SK-N-SH treated with all-trans-retinoic acid at 6 μM for 48 hours (cell line): ENCODE data around the gene POLR2B.

Experiments used
- ARNTL ChIP-seq: fragments of 450-650 bp; formaldehyde crosslinking; IDR thresholded peaks from 2 replicates; pipeline ENCODE4 v1.5.0; 2020; ENCODE audit warnings: low read depth, mild to moderate bottlenecking, moderate library complexity, borderline replicate concordance
- BACH2 ChIP-seq: fragments of 250-450 bp; sonication (Bioruptor Pico); IDR thresholded peaks from 2 replicates; pipeline ENCODE4 v1.9.0; 2021; ENCODE audit warnings: mild to moderate bottlenecking, borderline replicate concordance
- CSDC2 ChIP-seq: fragments of 250-450 bp; sonication (Bioruptor Pico); IDR thresholded peaks from 2 replicates; pipeline ENCODE4 v1.5.0; 2020; ENCODE audit warnings: mild to moderate bottlenecking, moderate library complexity
- ISL1 ChIP-seq: fragments of 250-450 bp; sonication (Bioruptor Pico); IDR thresholded peaks from 2 replicates; pipeline ENCODE4 v2.1.2; 2022; ENCODE audit warnings: mild to moderate bottlenecking, moderate library complexity
- PPARA ChIP-seq: fragments of 250-450 bp; sonication (Bioruptor Pico); IDR thresholded peaks from 2 replicates; pipeline ENCODE4 v1.5.0; 2020; ENCODE audit warnings: mild to moderate bottlenecking, borderline replicate concordance
- RARB ChIP-seq: fragments of 250-450 bp; sonication (Bioruptor Pico); IDR thresholded peaks from 2 replicates; pipeline ENCODE4 v1.8.0; 2021; ENCODE audit warnings: mild to moderate bottlenecking, moderate library complexity
- TCF4 ChIP-seq: fragments of 250-450 bp; sonication (Bioruptor Pico); IDR thresholded peaks from 2 replicates; pipeline ENCODE4 v1.8.0; 2021; ENCODE audit warnings: mild to moderate bottlenecking, moderate library complexity, borderline replicate concordance
- ZFP3 ChIP-seq: fragments of 250-450 bp; sonication (Bioruptor Pico); IDR thresholded peaks from 2 replicates; pipeline ENCODE4 v1.5.0; 2020; ENCODE audit warnings: mild to moderate bottlenecking, moderate library complexity
- ZFP30 ChIP-seq: fragments of 450-650 bp; formaldehyde crosslinking; IDR thresholded peaks from 2 replicates; pipeline ENCODE4 v1.5.0; 2022; ENCODE audit warnings: mild to moderate bottlenecking, moderate library complexity
- TF ChIP-seq, protein P1 (sequence below): fragments of 250-450 bp; sonication (Bioruptor Pico); IDR thresholded peaks from 2 replicates; pipeline ENCODE4 v1.5.1; 2020; ENCODE audit warnings: low read depth, mild to moderate bottlenecking, moderate library complexity
- TF ChIP-seq, protein P2 (sequence below): fragments of 250-450 bp; sonication (Bioruptor Pico); IDR thresholded peaks from 2 replicates; pipeline ENCODE4 v1.5.1; 2021; ENCODE audit warnings: mild to moderate bottlenecking, moderate library complexity
- TF ChIP-seq, protein P3 (sequence below): fragments of 250-450 bp; sonication (Bioruptor Pico); IDR thresholded peaks from 2 replicates; pipeline ENCODE4 v1.8.0; 2020; ENCODE audit warnings: mild to moderate bottlenecking, moderate library complexity, borderline replicate concordance

DNA sequence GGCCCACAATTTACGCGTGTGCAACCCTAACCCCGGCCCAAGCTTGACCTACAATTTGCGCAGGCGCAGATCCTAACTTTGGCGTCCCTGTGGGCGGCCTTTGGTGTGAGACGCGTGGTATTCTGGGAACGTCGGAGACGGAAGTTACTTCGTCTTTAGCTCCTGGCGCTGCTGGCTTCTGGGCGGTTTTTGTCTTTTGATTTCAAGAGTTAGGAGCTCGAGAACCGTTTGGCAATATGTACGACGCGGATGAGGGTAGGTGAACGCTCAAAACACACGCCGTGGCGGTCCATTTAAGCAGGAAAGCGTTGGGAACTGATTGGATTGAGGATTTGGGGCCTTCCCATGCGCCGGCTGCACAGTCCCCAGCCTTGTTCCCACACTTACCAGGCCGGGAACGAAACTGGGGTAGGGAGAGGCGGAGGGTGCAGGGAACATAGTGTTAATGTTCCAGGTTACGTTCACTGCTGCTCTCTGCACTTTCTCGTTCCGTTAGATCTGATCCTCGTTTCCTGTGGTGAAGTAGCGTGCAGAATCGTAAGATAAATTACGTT, at the start of gene POLR2B:
- TF ChIP-seq TCF4 (CRISPR knock-in tag) = no peak
- TF ChIP-seq, protein P1, sequence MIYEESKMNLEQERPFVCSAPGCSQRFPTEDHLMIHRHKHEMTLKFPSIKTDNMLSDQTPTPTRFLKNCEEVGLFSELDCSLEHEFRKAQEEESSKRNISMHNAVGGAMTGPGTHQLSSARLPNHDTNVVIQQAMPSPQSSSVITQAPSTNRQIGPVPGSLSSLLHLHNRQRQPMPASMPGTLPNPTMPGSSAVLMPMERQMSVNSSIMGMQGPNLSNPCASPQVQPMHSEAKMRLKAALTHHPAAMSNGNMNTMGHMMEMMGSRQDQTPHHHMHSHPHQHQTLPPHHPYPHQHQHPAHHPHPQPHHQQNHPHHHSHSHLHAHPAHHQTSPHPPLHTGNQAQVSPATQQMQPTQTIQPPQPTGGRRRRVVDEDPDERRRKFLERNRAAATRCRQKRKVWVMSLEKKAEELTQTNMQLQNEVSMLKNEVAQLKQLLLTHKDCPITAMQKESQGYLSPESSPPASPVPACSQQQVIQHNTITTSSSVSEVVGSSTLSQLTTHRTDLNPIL (CRISPR knock-in tag) = no peak
- TF ChIP-seq, protein P2, sequence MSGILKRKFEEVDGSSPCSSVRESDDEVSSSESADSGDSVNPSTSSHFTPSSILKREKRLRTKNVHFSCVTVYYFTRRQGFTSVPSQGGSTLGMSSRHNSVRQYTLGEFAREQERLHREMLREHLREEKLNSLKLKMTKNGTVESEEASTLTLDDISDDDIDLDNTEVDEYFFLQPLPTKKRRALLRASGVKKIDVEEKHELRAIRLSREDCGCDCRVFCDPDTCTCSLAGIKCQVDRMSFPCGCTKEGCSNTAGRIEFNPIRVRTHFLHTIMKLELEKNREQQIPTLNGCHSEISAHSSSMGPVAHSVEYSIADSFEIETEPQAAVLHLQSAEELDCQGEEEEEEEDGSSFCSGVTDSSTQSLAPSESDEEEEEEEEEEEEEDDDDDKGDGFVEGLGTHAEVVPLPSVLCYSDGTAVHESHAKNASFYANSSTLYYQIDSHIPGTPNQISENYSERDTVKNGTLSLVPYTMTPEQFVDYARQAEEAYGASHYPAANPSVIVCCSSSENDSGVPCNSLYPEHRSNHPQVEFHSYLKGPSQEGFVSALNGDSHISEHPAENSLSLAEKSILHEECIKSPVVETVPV (CRISPR knock-in tag) = no peak
- TF ChIP-seq, protein P3, sequence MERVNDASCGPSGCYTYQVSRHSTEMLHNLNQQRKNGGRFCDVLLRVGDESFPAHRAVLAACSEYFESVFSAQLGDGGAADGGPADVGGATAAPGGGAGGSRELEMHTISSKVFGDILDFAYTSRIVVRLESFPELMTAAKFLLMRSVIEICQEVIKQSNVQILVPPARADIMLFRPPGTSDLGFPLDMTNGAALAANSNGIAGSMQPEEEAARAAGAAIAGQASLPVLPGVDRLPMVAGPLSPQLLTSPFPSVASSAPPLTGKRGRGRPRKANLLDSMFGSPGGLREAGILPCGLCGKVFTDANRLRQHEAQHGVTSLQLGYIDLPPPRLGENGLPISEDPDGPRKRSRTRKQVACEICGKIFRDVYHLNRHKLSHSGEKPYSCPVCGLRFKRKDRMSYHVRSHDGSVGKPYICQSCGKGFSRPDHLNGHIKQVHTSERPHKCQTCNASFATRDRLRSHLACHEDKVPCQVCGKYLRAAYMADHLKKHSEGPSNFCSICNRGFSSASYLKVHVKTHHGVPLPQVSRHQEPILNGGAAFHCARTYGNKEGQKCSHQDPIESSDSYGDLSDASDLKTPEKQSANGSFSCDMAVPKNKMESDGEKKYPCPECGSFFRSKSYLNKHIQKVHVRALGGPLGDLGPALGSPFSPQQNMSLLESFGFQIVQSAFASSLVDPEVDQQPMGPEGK (CRISPR knock-in tag) = no peak
- no peak for TF ChIP-seq ZFP30 (CRISPR knock-in tag)
- no peak for TF ChIP-seq RARB (CRISPR knock-in tag)
- no peak for TF ChIP-seq BACH2 (CRISPR knock-in tag)
- no peak for TF ChIP-seq PPARA (CRISPR knock-in tag)
- TF ChIP-seq ZFP3 (CRISPR knock-in tag) = no peak
- TF ChIP-seq ISL1 (CRISPR knock-in tag) = no peak
- TF ChIP-seq CSDC2 (CRISPR knock-in tag) = no peak
- TF ChIP-seq ARNTL = no peak
